Neural progenitor cell (in vitro differentiated cells): ENCODE results near the gene SH2B2.

Experiments
- CTCF ChIP-seq: fragments of 200-600 bp; sonication (generic); IDR thresholded peaks from 2 replicates; pipeline ENCODE4 v1.5.1; 2017; ENCODE audit warnings: antibody characterized with exemption, mild to moderate bottlenecking
- EZH2 ChIP-seq: fragments of 200-600 bp; sonication (generic); IDR thresholded peaks from 2 replicates; pipeline ENCODE4 v1.6.1; 2017; ENCODE audit warnings: antibody characterized with exemption, mild to moderate bottlenecking, moderate library complexity

GRCh38 chr7:102283477-102284189 is 3.0 kb upstream of the SH2B2 start:
- no peak for TF ChIP-seq CTCF
- no peak for TF ChIP-seq EZH2
